Measurements from ENCODE around the gene GULP1. TPM values are rescaled to one million over a fixed set of nuclear protein-coding genes. Genes with fewer than 3 reads are reported as not detected.
A peak's percentile ranks its signal among the peaks of the same experiment; 100 is the strongest.

GULP1 gene
- total RNA-seq, 2 donors from 2014 or later: 15.3 to 26.5 TPM

DNA sequence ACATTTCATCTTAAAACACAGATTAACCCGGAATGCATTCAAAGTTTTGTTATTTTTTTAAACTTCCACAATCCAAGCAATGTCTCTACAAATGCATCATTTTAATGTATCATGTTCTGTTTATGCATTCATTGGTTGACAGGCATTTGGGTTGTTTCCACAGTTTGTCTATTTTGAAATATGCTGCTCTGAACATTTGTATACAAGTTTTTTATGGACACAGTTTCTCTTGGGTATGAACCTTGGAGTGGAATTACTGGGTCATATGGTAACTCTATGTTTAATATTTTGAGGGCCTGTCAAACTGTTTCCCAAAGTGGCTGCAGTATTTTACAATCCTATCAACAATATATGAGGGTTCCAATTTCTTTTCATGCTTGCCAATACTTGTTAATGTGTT lies 57.3 kb downstream of the GULP1 start:
- Histone ChIP-seq H3K4me1 (ENCODE audit: control insufficient read depth, insufficient read depth, low read length) (no peaks in the 10 kb centered on the region), H3K27ac (ENCODE audit: low read depth, low read length) (no peak overlapping the region), H3K9me3 (ENCODE audit: control insufficient read depth, low read length) (no peaks in the 10 kb centered on the region), H3K4me3 (ENCODE audit: low read length) (no peak overlapping the region), H3K27me3 (ENCODE audit: control insufficient read depth, insufficient read depth, low read length, poor library complexity, severe bottlenecking) (no peaks in the 10 kb centered on the region), H3K36me3 (ENCODE audit: control insufficient read depth, insufficient read depth, low read length) (no peaks in the 10 kb centered on the region), H3K9ac (ENCODE audit: extremely low read depth, low read length, poor library complexity, severe bottlenecking) (no peak overlapping the region)
- no peaks in the 10 kb centered on the region for H3K27me3 Mint-ChIP-seq (ENCODE audit: insufficient read depth)
- DNase-seq: no peak
- no peak overlapping the region for H3K4me3 Mint-ChIP-seq
- whole genome bisulfite sequencing, 2 experiments (ENCODE audit: insufficient coverage in 1 of 2, insufficient read length in 1 of 2): 71 to 87% methylated on average over 1 of the region's 1 CpG
- no peaks in the 10 kb centered on the region for H3K9me3 Mint-ChIP-seq
- H3K4me1 Mint-ChIP-seq: peaks cover 9% of the 10 kb centered on the region
- TF ChIP-seq, protein P1, sequence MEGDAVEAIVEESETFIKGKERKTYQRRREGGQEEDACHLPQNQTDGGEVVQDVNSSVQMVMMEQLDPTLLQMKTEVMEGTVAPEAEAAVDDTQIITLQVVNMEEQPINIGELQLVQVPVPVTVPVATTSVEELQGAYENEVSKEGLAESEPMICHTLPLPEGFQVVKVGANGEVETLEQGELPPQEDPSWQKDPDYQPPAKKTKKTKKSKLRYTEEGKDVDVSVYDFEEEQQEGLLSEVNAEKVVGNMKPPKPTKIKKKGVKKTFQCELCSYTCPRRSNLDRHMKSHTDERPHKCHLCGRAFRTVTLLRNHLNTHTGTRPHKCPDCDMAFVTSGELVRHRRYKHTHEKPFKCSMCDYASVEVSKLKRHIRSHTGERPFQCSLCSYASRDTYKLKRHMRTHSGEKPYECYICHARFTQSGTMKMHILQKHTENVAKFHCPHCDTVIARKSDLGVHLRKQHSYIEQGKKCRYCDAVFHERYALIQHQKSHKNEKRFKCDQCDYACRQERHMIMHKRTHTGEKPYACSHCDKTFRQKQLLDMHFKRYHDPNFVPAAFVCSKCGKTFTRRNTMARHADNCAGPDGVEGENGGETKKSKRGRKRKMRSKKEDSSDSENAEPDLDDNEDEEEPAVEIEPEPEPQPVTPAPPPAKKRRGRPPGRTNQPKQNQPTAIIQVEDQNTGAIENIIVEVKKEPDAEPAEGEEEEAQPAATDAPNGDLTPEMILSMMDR (conservative IDR thresholded peaks at IDR 0.05): no peak
- H3K36me3 Mint-ChIP-seq (ENCODE audit: low read depth): no peaks in the 10 kb centered on the region
- H3K27ac Mint-ChIP-seq: no peak overlapping the region

DNA sequence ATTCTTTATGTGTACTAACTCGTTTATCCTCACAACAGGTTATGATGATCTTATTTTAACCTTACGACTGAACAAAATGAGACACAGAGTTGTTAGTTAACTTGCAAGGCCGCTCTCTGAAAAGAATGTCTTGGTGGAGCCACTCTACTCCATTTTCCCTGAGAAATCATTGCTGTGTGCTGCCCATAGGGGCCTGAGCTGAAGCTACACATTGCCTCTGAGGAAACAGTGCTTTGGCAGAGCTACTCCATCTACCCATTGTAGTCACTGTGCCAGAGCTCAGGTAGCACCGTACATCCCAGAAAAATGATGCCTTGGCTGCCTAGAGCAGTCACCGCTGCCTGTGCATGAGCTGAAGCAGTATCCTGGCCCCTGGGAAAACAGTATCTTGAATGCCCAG lies 61.6 kb downstream of the GULP1 start:
- DNase-seq: no peak
- Histone ChIP-seq H3K36me3 (ENCODE audit: control insufficient read depth, insufficient read depth, low read length) (no peaks in the 10 kb centered on the region), H3K9me3 (ENCODE audit: control insufficient read depth, low read length) (no peaks in the 10 kb centered on the region), H3K27me3 (ENCODE audit: control insufficient read depth, insufficient read depth, low read length, poor library complexity, severe bottlenecking) (no peaks in the 10 kb centered on the region), H3K4me1 (ENCODE audit: control insufficient read depth, insufficient read depth, low read length) (no peaks in the 10 kb centered on the region), H3K4me3 (ENCODE audit: low read length) (no peak overlapping the region), H3K27ac (ENCODE audit: low read depth, low read length) (no peak overlapping the region), H3K9ac (ENCODE audit: extremely low read depth, low read length, poor library complexity, severe bottlenecking) (no peak overlapping the region)
- no peak overlapping the region for H3K4me3 Mint-ChIP-seq
- 93 to 95% methylated on average over 5 of the region's 5 CpGs for WGBS, 2 experiments (ENCODE audit: insufficient coverage in 1 of 2, insufficient read length in 1 of 2)
- no peak overlapping the region for H3K27ac Mint-ChIP-seq
- TF ChIP-seq, protein P1 (conservative IDR thresholded peaks at IDR 0.05): no peak
- H3K4me1 Mint-ChIP-seq: peaks cover 2% of the 10 kb centered on the region
- no peaks in the 10 kb centered on the region for H3K27me3 Mint-ChIP-seq (ENCODE audit: insufficient read depth)
- no peaks in the 10 kb centered on the region for H3K36me3 Mint-ChIP-seq (ENCODE audit: low read depth)
- H3K9me3 Mint-ChIP-seq: no peaks in the 10 kb centered on the region

DNA sequence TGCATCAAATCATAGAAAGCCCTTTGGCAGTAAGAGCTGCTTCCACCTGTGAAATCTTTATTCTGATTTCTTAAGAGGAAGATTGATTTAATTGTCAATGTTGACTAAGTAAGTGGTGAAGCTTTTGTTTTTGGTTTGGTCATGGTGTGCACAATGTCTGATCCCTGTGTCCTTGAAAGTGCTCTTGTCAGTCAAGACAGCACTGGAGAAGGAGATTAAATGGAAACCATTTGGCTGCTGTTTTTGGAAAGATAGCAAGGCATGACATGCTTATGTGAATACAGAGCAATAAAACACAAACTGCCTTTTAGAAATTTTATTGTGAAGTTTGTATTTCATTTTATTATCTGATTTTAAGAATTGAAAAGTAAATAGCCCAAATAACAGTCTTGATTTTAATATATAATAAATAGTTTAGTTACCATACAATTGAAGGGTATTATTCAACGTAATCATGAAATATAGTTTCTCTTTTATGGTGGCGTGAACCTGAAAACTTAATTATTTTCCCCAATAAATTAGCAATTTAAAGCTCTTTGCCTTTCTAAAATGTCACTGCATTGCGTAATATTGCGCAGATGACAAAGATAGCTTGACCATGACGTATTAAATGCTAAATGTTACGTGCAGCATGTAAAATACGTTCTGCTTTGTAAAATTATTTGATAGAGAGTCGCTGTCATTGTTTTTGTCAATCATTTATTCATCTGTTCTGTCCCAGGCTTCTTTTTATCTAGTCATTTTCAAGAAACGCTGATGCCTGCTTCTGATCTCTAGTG lies 69.0 kb downstream of the GULP1 start:
- Mint-ChIP-seq H3K27me3 (ENCODE audit: insufficient read depth) (peaks cover 19% of the 10 kb centered on the region), H3K4me3 (no peak overlapping the region), H3K9me3 (no peaks in the 10 kb centered on the region), H3K4me1 (peaks cover 36% of the 10 kb centered on the region), H3K27ac (no peak overlapping the region), H3K36me3 (ENCODE audit: low read depth) (no peaks in the 10 kb centered on the region)
- Histone ChIP-seq H3K36me3 (ENCODE audit: control insufficient read depth, insufficient read depth, low read length) (no peaks in the 10 kb centered on the region), H3K4me3 (ENCODE audit: low read length) (no peak overlapping the region), H3K27ac (ENCODE audit: low read depth, low read length) (peak overlapping the region; percentile 15), H3K9me3 (ENCODE audit: control insufficient read depth, low read length) (no peaks in the 10 kb centered on the region), H3K27me3 (ENCODE audit: control insufficient read depth, insufficient read depth, low read length, poor library complexity, severe bottlenecking) (peaks cover 16% of the 10 kb centered on the region), H3K9ac (ENCODE audit: extremely low read depth, low read length, poor library complexity, severe bottlenecking) (no peak overlapping the region), H3K4me1 (ENCODE audit: control insufficient read depth, insufficient read depth, low read length) (no peaks in the 10 kb centered on the region)
- DNase-seq: no peak
- TF ChIP-seq, protein P1 (conservative IDR thresholded peaks at IDR 0.05): no peak
- 86 to 92% methylated on average over 9 of the region's 9 CpGs for WGBS, 2 experiments (ENCODE audit: insufficient coverage in 1 of 2, insufficient read length in 1 of 2)

Data from endodermal cell (in vitro differentiated cells).